Measurements from ENCODE around the gene TCF12.
"Not testable (repeated sequence)": the region's sequence is repeated elsewhere in the genome, so short reads cannot be mapped to it uniquely, and the experiment has no call there.

The TCF12 gene

GRCh38 chr15:56980473-56980872 is 62.0 kb downstream of the TCF12 start:
- DNase-seq = no peak

- no peak for DNase-seq
These were observed 62.7 kb downstream of the TCF12 start for GRCh38 chr15:56981160-56981559.

- no peak for DNase-seq
These were observed 64.5 kb downstream of the TCF12 start for GRCh38 chr15:56982987-56983386.

- no peak for DNase-seq
These were observed 66.4 kb downstream of the TCF12 start for GRCh38 chr15:56984681-56985481.

- no peak for DNase-seq
These were observed 67.4 kb downstream of the TCF12 start for GRCh38 chr15:56985856-56986255.

GRCh38 chr15:56987286-56987685 is 68.8 kb downstream of the TCF12 start:
- no peak for DNase-seq

- DNase-seq = no peak
These were observed 69.8 kb downstream of the TCF12 start for GRCh38 chr15:56988219-56988618.

- no peak for DNase-seq
These were observed 71.0 kb downstream of the TCF12 start for GRCh38 chr15:56989411-56989924.

- DNase-seq = no peak
These were observed 72.6 kb downstream of the TCF12 start for GRCh38 chr15:56991017-56991416.

GRCh38 chr15:56992725-56993124 is 74.3 kb downstream of the TCF12 start:
- no peak for DNase-seq

GRCh38 chr15:56994280-56994679 is 75.8 kb downstream of the TCF12 start:
- DNase-seq = no peak

GRCh38 chr15:56996093-56996492 is 77.6 kb downstream of the TCF12 start:
- no peak for DNase-seq

- DNase-seq = no peak
These were observed 78.5 kb downstream of the TCF12 start for GRCh38 chr15:56996746-56997470.

- peak in 1 of 14 donors; percentile 19 for DNase-seq
These were observed 85.0 kb downstream of the TCF12 start for GRCh38 chr15:57003418-57003817.

- DNase-seq = no peak
These were observed 86.8 kb downstream of the TCF12 start for GRCh38 chr15:57005244-57005643.

- not testable (repeated sequence) for DNase-seq
These were observed 89.4 kb downstream of the TCF12 start for GRCh38 chr15:57007797-57008196.

GRCh38 chr15:57010724-57011123 is 92.3 kb downstream of the TCF12 start:
- DNase-seq = no peak

- DNase-seq = no peak
These were observed 94.1 kb downstream of the TCF12 start for GRCh38 chr15:57012556-57012955.

- not testable (repeated sequence) for DNase-seq
These were observed 96.5 kb downstream of the TCF12 start for GRCh38 chr15:57014896-57015295.

GRCh38 chr15:57015360-57015759 is 96.9 kb downstream of the TCF12 start:
- no peak for DNase-seq

- no peak for DNase-seq
These were observed 97.5 kb downstream of the TCF12 start for GRCh38 chr15:57015897-57016296.

GRCh38 chr15:57017024-57017423 is 98.6 kb downstream of the TCF12 start:
- no peak for DNase-seq

GRCh38 chr15:57018151-57018550 is 99.7 kb downstream of the TCF12 start:
- DNase-seq = no peak

Measured in C1 segment of cervical spinal cord (tissue), 14 donors.